ENCODE data around the gene RPL10A.

GRCh38 chr6:35419961-35420360, 48.2 kb upstream of the RPL10A start:
- TF ChIP-seq RFX5 (IDR thresholded peaks at IDR 0.05; ENCODE audit: borderline replicate concordance, low read depth, low read length) (no peak), CTCF (IDR thresholded peaks at IDR 0.05; ENCODE audit: control extremely low read depth in 1 of 3, insufficient read depth in 1 of 3, low read depth in 1 of 3, low read length in 3 of 3) (no peak), POLR2A (IDR thresholded peaks at IDR 0.05; ENCODE audit: control extremely low read depth in 1 of 2, low read depth in 2 of 2, low read length in 2 of 2) (no peak), RAD21 (IDR thresholded peaks at IDR 0.05 in 1 of 2, conservative IDR thresholded peaks at IDR 0.05 in 1 of 2; ENCODE audit: low read depth in 2 of 2, low read length in 2 of 2) (no peak), PHF8 (conservative IDR thresholded peaks at IDR 0.05; ENCODE audit: low read depth, low read length) (no peak), RNF2 (IDR thresholded peaks at IDR 0.05; ENCODE audit: borderline replicate concordance, low read depth, low read length, missing control alignments, poor library complexity, severe bottlenecking) (no peak), SIN3A (conservative IDR thresholded peaks at IDR 0.05 in 1 of 2, IDR thresholded peaks at IDR 0.05 in 1 of 2; ENCODE audit: low read depth in 1 of 2, low read length in 2 of 2) (no peak)

Measured in H1 (cell line).